GM18498 (cell line): Measurements from ENCODE around the gene NDUFB7.

Experiments used
- ATAC-seq: cut with Tn5 transposase; IDR thresholded peaks from one replicate; pipeline ENCODE4 v1.9.1; 2021; ENCODE audit warnings: mild to moderate bottlenecking, moderate library complexity; ENCODE audit not compliant: unreplicated experiment

Gene NDUFB7

DNA sequence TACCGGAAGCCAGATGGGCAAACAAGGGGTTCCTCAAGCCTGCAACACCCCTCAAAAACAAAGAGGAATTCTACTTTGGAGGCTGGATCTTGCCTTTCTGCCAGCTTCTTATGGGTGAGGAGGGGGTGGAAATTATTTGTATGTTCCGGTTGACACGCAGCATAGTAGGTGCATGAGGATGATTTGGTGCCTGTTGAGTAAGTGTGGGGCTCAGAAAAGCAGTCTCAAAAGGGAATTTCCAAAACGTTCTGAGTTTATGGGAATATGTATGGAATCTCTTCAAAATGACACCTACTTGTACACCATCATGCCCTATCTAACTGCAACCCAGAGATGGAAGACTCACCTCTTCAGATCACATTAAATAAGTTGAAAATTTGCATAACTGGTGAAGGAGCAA, 45.4 kb downstream of the NDUFB7 start:
- no peak for ATAC-seq

DNA sequence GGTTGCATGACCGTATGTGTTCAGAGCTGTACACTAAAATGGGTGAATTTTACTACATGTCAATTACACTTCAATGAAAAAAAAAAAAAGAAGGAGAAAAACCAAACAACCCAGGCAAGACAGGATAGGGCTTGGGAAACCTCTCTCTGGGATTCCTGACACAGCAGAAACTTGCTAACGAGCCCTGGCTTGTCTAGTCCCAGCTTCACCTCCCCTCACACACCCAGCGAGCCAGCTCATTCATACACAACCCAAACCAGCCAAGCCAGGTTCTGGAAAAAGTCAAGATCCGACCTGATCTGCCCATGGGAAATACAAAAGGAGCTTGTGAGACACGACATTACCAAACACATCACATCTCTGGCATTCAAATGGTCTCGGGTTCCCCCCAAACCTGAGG, 46.1 kb downstream of the NDUFB7 start:
- no peak for ATAC-seq

DNA sequence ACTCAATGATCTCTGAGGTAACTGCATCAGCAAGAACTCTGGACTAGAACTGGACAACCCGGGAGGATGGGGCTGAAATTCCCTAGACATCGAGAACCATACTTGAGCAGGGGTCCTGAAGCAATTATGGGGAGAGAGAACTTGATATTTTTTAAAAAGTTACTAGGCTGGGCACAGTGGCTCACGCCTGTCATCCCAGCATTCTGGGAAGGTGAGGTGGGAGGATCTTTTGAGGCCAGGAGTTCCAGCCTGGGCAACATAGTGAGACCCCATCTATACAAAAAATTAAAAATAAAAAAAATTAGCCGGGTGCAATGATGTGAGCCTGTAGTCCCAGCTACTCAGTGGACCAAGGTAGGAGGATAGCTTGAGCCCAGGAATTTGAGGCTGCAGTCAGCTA, 51.3 kb downstream of the NDUFB7 start:
- ATAC-seq: no peak

DNA sequence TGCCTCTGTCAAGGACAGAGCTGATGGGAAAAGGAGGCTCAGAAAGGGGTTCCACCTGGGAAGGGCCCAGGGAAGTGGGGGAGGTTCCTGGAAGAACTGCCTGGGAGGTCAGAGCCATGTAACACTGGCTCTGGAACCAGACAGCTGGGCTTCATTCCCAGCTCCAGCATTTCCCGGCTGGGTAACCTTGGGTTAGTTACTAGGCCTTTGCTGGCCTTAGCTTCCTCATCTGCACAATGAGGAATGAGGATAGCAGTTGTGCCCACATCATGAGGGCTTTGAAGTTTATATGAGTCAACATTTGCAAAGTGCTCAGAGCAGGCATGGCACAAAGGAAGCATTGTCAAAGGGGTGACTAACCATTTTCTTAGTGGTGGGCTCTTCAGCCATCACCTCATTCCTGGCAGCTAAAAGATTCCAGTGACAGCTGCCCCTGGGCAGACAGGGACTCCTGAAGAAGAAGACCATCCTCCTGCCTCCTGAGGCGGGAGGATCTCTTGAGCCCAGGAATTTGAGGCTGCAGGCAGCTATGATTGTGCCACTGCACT, 51.9 kb downstream of the NDUFB7 start:
- no peak for ATAC-seq

DNA sequence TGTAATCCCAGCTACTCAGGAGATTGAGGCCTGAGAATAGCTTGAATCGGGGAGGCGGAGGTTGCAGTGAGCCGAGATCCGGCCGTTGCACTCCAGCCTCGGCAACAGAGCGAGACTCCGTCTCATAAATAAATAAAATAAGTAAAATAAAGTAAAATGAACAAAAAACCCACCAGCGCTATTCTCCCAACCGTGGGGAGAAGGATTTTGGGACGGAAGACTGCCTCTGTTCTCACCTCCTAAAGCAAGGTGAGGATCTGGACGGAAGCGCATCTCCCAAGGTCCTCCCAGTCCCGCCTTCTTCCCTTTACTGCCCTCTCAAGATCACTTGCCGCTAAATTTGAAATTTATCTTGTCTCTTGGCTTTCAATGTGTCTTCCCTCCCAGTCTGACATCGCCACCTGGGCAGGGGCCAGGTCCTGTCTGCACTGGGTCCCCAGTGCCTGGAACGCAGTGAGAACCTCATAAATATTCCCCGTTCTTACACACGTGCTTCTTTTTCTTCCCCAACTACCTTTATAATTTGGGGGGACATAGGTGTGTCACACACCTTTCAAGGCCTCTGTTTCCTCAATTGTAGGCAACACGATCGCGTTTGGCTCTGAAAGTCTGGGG, 52.5 kb downstream of the NDUFB7 start:
- no peak for ATAC-seq

DNA sequence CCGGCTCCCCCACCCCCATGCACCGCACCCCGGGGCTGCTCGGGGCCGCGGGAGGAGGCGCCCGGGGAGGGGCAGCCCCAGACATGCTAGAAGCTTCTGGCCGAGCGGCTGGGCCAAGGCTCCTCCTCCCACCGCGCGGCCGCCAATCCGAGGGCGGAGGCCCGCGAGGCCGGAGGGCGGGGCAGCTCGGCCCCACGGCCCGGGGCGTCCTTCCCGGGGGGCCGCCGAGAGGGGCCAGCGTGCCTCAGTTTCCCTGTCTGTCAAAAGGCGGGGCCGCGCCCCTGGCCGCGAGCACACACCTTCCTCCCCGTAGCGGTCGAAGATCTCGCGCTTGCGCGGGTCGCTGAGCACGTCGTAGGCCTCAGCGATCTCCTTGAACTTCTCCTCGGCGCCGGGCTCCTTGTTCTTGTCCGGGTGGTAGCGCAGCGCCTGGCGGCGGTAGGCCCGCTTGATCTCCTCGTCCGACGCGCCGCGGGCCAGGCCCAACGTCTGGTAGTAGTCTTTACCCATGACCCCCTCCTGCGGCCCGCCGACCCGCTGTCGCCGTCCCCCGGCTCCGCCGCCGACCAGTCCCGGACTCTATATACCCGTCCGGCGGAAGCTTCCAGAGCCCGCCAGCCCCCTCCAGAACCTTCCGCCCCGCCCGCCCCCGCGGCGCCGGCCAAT, 53.9 kb downstream of the NDUFB7 start, which contains the start of gene DNAJB1:
Gene DNAJB1, minus strand, starts transcription at position 558 of the 666 bp plus-strand sequence. Its CDS starts 48 bp downstream, at position 510.
- ATAC-seq: peak; percentile 75

DNA sequence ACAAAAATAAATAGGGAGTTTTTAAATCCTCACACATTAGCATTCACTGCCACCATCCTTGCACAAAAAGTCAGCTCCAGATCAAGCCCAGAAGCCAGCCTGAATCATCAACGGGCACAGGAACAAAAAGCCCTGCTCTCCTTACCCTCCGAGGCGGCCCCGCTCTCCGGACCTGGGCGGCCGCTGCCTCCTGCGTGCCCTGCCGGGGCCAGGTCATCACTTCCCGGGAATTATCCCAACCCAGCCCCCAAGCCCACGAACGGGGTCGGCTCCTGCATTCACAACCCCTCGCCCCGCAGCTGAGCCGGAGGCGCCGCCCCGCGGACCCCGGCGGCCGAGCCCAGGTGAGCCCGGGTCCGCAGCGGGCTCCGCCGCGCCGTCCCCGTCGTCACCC, 54.4 kb downstream of the NDUFB7 start:
- ATAC-seq: no peak

DNA sequence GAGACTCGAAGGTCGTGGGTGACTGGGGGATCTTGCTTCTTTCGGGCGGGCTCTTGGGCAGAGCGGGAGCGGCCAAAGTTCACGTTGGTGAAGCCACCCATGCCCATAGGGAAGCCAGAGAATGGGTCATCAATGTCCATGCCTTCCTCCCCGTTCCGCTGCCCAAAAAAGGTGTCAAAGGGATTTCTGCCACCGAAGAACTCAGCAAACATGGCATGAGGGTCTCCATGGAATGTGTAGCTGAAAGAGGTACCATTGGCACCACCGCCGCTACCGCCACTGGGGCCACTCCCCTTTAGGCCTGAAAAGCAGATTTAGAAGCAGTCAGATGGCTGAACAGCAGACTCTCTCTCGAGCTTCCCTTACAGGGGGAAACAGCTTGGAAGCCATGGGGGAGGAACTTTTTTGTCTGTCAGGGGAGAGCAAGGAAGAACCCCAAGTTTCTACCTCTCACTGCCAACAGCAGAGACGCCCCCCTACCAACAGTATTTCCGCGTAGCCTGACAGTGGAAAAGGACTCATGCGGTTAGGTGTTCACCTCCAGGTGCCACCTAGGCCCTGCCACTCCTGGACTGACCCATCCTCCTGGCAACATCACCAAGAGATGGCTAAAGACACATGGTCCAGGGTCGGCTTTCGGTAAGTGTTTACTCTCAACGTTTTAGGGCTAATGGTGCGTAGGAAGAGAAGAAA, 55.0 kb downstream of the NDUFB7 start:
- no peak for ATAC-seq
